ENCODE data around the gene N4BP2L2.

DNA sequence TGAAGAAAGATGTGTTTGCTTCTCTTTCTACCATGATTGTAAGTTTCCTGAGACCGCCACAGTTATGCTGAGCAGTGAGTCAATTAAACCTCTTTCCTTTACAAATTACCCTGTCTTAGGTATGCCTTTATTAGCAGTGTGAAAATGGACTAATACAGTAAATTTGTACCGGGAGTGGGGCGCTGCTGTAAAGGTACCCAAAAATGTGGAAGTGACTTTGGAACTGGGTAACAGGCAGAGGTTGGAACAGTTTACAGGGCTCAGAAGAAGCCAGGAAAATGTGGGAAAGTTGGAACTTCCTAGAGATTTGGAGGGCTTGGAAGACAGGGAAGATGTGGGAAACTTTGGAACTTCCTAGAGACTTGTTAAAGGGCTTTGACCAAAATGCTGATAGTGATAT lies 38.4 kb upstream of the N4BP2L2 start:
- no peak for TF ChIP-seq TAF1 (IDR thresholded peaks at IDR 0.05; ENCODE audit: low read depth)
- TF ChIP-seq, protein P1, sequence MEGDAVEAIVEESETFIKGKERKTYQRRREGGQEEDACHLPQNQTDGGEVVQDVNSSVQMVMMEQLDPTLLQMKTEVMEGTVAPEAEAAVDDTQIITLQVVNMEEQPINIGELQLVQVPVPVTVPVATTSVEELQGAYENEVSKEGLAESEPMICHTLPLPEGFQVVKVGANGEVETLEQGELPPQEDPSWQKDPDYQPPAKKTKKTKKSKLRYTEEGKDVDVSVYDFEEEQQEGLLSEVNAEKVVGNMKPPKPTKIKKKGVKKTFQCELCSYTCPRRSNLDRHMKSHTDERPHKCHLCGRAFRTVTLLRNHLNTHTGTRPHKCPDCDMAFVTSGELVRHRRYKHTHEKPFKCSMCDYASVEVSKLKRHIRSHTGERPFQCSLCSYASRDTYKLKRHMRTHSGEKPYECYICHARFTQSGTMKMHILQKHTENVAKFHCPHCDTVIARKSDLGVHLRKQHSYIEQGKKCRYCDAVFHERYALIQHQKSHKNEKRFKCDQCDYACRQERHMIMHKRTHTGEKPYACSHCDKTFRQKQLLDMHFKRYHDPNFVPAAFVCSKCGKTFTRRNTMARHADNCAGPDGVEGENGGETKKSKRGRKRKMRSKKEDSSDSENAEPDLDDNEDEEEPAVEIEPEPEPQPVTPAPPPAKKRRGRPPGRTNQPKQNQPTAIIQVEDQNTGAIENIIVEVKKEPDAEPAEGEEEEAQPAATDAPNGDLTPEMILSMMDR (IDR thresholded peaks at IDR 0.05; ENCODE audit: poor library complexity, severe bottlenecking), result no peak
- TF ChIP-seq POLR2AphosphoS5 (IDR thresholded peaks at IDR 0.05), result no peak
- TF ChIP-seq EP300 (conservative IDR thresholded peaks at IDR 0.05; ENCODE audit: poor library complexity, severe bottlenecking), result no peak
- no peak for TF ChIP-seq RAD21 (conservative IDR thresholded peaks at IDR 0.05)
- no peak for TF ChIP-seq EZH2 (IDR thresholded peaks at IDR 0.05; ENCODE audit: borderline replicate concordance, insufficient read depth, low read length, poor library complexity, severe bottlenecking)
- TF ChIP-seq, protein P2, sequence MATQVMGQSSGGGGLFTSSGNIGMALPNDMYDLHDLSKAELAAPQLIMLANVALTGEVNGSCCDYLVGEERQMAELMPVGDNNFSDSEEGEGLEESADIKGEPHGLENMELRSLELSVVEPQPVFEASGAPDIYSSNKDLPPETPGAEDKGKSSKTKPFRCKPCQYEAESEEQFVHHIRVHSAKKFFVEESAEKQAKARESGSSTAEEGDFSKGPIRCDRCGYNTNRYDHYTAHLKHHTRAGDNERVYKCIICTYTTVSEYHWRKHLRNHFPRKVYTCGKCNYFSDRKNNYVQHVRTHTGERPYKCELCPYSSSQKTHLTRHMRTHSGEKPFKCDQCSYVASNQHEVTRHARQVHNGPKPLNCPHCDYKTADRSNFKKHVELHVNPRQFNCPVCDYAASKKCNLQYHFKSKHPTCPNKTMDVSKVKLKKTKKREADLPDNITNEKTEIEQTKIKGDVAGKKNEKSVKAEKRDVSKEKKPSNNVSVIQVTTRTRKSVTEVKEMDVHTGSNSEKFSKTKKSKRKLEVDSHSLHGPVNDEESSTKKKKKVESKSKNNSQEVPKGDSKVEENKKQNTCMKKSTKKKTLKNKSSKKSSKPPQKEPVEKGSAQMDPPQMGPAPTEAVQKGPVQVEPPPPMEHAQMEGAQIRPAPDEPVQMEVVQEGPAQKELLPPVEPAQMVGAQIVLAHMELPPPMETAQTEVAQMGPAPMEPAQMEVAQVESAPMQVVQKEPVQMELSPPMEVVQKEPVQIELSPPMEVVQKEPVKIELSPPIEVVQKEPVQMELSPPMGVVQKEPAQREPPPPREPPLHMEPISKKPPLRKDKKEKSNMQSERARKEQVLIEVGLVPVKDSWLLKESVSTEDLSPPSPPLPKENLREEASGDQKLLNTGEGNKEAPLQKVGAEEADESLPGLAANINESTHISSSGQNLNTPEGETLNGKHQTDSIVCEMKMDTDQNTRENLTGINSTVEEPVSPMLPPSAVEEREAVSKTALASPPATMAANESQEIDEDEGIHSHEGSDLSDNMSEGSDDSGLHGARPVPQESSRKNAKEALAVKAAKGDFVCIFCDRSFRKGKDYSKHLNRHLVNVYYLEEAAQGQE (IDR thresholded peaks at IDR 0.05; ENCODE audit: borderline replicate concordance), result no peak
- TF ChIP-seq MXI1 (conservative IDR thresholded peaks at IDR 0.05; ENCODE audit: poor library complexity, severe bottlenecking), result no peak
- TF ChIP-seq SMC3 (conservative IDR thresholded peaks at IDR 0.05; ENCODE audit: poor library complexity), result no peak

Measured in neural cell (in vitro differentiated cells).